GM21515 (cell line): ENCODE results near the gene ADISSP.
A peak's percentile ranks its signal among the peaks of the same experiment; 100 is the strongest.
"Not testable (repeated sequence)": the region's sequence is repeated elsewhere in the genome, so short reads cannot be mapped to it uniquely, and the experiment has no call there.

Experiments used
- ATAC-seq: cut with Tn5 transposase; IDR thresholded peaks from one replicate; pipeline ENCODE4 v1.9.1; 2021; ENCODE audit not compliant: unreplicated experiment

Gene ADISSP

GRCh38 chr20:3798373-3798768 lies 30.8 kb upstream of the ADISSP start:
- no peak for ATAC-seq

GRCh38 chr20:3797592-3798372 lies 30.2 kb upstream of the ADISSP start:
- ATAC-seq = no peak

GRCh38 chr20:3797226-3797545 lies 29.6 kb upstream of the ADISSP start:
- no peak for ATAC-seq

DNA sequence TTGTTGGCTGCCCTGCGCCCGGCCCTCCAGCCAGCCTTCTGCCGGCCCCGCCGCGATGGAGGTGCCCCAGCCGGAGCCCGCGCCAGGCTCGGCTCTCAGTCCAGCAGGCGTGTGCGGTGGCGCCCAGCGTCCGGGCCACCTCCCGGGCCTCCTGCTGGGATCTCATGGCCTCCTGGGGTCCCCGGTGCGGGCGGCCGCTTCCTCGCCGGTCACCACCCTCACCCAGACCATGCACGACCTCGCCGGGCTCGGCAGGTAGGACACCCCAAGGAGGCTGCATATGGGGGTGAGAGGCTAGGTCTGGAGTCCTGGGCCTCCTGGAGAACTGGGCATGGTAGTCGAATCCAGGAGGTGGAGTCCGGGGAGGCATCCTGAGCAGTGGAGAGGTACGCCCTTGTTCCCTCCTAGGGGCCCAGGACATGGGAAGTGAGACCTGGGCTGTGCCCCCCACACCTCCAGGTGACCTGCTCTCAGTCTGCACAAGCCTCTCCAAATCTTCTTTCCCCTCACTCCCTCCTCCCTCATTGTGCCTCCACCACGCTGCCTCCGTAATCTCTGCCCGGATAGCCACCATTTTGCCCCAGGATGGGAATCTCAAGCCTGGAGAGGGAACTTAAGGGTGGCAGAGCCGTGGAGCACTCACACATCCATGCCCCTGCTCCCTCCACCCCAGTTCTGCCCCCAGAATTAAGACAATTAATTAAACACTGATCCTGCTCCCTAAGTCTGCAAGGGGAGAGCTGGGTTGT lies 29.1 kb upstream of the ADISSP start:
- ATAC-seq = no peak

DNA sequence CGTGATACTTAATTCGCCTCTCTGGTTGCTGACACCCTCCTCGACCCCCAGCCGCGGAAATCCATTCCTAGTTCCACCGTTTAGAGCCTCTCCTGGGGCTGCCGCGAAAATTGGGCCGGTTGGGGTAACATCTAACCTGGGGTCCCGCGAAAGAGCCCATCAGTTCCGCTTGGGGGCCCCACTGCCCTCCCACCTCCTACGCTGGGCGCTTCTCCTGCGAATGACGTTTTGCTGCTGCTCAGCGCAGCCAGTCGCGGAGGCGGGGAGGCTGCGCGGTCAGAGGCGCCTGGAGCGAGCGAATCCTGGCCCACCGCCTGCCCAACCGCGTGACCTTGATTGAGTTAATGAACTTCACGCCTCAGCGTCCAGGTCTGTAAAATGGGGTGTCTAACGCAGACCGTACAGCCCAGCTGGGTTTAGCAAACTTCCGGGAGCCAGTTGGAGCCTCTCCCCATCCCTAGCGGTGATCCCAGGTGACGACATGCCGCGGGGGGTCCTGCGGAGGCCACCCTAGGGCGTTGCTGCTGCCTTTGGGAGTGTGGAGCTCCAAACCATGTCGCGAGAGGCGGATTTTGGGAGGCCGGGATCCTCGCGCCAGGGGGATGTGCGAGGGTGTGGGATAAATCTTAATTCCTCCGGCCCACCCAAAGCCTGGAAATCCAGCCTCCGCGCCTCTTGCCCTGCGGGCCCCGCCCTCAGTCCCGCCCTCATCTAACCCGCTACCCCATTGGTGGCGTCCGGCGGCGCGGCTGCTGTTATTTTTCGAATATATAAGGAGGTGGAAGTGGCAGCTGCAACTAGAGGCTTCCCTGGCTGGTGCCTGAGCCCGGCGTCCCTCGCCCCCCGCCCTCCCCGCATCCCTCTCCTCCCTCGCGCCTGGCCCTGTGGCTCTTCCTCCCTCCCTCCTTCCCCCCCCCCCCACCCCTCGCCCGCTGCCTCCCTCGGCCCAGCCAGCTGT lies 28.2 kb upstream of the ADISSP start, which contains the start of gene CDC25B:
Gene CDC25B, plus strand, starts transcription at position 800 of the 958 bp plus-strand sequence. CDS start 222 bp downstream, outside the sequence.
- peak; percentile 60 for ATAC-seq

- no peak for ATAC-seq
Observed at GRCh38 chr20:3794701-3795420, 27.3 kb upstream of the ADISSP start.

DNA sequence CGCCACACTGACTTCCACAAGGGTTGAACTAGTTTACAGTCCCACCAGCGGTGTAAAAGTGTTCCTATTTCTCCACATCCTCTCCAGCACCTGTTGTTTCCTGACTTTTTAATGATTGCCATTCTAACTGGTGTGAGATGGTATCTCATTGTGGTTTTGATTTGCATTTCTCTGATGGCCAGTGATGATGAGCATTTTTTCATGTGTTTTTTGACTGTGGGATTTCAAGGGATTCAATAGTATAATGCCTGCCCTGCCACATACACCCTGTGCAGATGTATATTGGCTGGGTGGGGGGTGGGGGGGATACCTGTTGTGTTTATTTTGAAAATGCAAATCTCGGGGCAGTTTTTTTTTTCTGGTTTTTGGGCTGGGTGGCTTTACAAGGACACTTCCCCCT lies 26.6 kb upstream of the ADISSP start:
- not testable (repeated sequence) for ATAC-seq

DNA sequence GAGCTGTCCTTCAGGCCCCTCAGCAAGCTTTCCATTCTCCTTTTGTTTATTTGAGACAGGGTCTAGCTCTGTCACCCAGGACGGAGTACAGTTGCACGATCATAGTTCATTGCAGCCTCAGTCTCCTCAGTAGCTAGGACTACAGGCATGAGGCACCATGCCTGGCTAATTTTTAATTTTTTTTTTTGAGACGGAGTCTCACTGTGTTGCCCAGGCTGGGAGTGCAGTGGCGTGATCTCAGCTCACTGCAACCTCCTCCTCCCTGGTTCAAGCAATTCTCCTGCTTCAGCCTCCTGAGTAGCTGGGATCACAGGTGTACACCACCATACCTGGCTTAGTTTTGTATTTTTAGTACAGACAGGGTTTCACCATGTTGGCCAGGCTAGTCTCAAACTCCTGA lies 21.6 kb upstream of the ADISSP start:
- ATAC-seq = not testable (repeated sequence)

- no peak for ATAC-seq
Observed at GRCh38 chr20:3788685-3789155, 21.2 kb upstream of the ADISSP start.

DNA sequence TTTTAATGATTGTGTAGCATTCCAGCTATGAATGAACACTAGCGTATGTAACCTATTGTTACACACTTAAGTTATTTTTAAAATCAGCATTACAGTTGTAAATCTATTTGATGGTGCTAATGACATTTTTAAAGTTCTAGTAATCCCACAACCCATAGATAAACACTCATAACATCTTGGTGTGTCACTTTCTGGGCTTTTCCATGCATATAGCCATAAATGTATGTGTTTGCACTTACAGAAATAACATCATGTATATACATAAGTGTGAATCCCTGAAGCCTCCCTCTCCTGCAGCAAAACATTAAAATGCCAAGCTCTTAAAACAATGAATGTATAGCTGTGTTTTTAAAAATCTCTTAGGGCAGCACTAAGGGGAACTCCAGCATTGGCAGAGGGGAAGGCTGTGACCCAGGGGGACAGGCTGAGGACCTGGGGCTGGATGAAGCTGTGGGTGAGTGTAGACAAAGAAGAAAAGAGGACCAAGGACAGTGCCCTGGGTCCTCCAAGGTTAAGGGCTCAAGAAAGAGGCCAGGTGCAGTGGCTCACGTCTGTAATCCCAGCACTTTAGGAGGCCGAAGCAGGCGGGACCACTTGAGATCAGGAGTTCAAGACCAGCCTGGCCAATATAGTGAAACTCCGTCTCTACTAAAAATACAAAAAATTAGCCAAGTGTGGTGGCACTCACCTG lies 19.9 kb upstream of the ADISSP start:
- no peak for ATAC-seq

DNA sequence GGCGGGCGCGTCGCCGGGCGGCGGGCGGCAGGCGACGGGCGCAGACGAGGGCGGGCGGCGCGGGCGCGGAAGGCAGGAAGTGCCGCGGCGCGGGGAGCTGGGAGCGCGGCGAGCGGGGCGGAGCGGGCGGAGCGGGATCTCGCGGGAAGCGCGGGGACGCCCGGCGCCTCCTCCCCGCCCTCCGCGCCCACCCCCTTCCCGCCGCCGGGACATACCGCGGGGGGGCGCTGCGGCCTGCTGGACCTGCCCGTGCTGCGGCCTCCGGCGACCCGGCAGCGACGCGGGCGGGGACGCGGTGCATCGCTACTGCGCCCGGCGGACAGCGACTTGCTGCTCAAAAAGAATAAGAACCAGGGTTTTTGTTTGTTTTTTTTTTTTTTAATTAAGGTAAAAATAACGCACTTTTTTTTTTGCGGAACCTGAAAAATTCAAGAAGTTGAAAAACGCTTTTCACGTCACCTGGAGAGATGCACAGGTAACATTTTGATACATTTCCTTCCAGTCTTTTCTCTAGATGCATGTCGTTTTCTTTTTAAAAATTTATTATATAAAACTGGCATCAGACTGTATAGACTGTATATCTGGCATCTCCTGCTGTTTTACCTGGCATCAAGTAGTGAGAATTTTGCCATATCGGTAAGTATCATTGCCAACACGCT lies 19.2 kb upstream of the ADISSP start, which contains the start of gene CENPB:
Gene CENPB, minus strand, starts transcription at position 76 of the 659 bp plus-strand sequence. CDS start 257 bp downstream, outside the sequence.
- ATAC-seq = peak; percentile 71

DNA sequence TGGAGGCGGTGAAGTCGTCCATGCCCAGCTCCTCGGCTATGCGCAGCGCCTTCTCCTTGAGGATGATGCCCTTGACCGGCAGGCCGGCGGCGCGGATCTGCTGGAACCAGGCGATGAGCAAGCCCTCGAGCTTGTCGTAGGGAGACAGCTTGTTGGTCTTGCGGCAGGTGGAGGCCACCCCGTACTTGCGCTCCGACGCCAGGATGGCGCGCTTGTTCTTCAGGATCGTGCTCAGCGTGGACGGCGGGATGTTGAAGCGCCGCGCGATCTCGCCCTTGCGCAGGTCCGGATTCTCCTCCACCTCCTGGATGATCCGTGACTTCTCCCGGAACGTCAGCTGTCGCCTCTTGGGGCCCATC lies 18.6 kb upstream of the ADISSP start:
- peak; percentile 18 for ATAC-seq

DNA sequence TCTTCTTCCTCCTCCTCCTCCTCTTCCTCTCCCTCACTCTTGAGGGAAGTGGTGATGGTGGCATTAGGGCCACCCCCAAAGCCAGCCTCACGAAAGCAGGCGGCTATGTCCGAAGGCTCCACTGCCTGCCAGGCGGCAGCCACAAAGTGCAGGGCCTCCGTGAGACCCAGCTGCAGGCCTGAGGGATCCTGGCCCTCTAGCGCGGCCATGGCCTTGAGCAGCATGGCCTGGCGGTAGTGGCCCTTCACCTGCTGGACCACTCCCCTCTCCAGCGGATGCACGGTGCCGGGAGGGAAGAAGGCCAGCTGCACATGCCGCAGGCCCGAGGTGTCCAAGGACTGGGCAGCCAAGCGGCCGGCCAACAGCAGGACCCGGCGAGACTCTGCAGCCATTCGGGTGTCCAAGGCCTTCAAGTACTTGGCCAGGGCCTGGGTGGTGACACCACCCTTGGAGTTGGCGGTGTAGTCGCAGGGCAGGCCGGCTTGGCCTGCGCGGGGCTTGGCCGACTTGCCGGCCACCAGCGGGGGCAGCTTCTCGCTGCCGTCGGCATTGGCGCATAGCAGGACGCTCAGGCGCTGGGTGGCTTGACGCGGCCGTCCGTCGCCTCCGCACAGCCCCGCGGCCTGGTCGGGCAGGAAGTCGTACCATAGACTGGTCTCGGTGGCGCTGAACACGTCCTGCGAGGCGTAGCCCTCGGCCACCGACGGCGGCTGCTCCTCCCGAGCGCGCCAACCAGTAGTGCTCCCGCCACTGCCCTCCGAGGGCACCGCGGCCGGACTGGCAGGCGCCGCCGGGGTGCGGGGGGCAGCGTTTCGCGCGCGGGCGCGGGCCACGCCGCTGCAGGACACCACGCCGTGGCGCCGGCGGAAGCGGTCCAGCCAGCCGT lies 17.9 kb upstream of the ADISSP start:
- no peak for ATAC-seq

GRCh38 chr20:3784863-3785239 lies 17.3 kb upstream of the ADISSP start:
- no peak for ATAC-seq

- ATAC-seq = no peak
Observed at GRCh38 chr20:3784216-3784853, 16.8 kb upstream of the ADISSP start.

GRCh38 chr20:3783511-3784195 lies 16.1 kb upstream of the ADISSP start:
- ATAC-seq = no peak

- no peak for ATAC-seq
Observed at GRCh38 chr20:3783068-3783489, 15.5 kb upstream of the ADISSP start.
